ENCODE data around the gene PAX3.

The PAX3 gene

GRCh38 chr2:222269132-222269531 lies 29.7 kb downstream of the PAX3 start:
- no peak for DNase-seq (ENCODE audit: low spot score)

GRCh38 chr2:222268311-222268990 lies 30.3 kb downstream of the PAX3 start:
- DNase-seq (ENCODE audit: low spot score) = no peak

GRCh38 chr2:222264791-222265320 lies 33.9 kb downstream of the PAX3 start:
- DNase-seq (ENCODE audit: low spot score) = no peak

GRCh38 chr2:222261504-222261903 lies 37.3 kb downstream of the PAX3 start:
- no peak for DNase-seq (ENCODE audit: low spot score)

- DNase-seq (ENCODE audit: low spot score) = no peak
Observed at GRCh38 chr2:222257645-222258044, 41.2 kb downstream of the PAX3 start.

- no peak for DNase-seq (ENCODE audit: low spot score)
Observed at GRCh38 chr2:222256250-222256649, 42.5 kb downstream of the PAX3 start.

- DNase-seq (ENCODE audit: low spot score) = no peak
Observed at GRCh38 chr2:222255090-222255489, 43.7 kb downstream of the PAX3 start.

GRCh38 chr2:222250313-222250712 lies 48.5 kb downstream of the PAX3 start:
- no peak for DNase-seq (ENCODE audit: low spot score)

- no peak for DNase-seq (ENCODE audit: low spot score)
Observed at GRCh38 chr2:222249444-222249843, 49.4 kb downstream of the PAX3 start.

GRCh38 chr2:222248818-222249217 lies 50.0 kb downstream of the PAX3 start:
- DNase-seq (ENCODE audit: low spot score) = no peak

- no peak for DNase-seq (ENCODE audit: low spot score)
Observed at GRCh38 chr2:222248256-222248655, 50.5 kb downstream of the PAX3 start.

GRCh38 chr2:222242532-222242931 lies 56.3 kb downstream of the PAX3 start:
- DNase-seq (ENCODE audit: low spot score) = no peak

GRCh38 chr2:222241128-222241870 lies 57.5 kb downstream of the PAX3 start:
- no peak for DNase-seq (ENCODE audit: low spot score)

GRCh38 chr2:222240676-222241049 lies 58.1 kb downstream of the PAX3 start:
- DNase-seq (ENCODE audit: low spot score) = no peak

- DNase-seq (ENCODE audit: low spot score) = no peak
Observed at GRCh38 chr2:222239945-222240675, 58.7 kb downstream of the PAX3 start.

- DNase-seq (ENCODE audit: low spot score) = no peak
Observed at GRCh38 chr2:222239091-222239490, 59.7 kb downstream of the PAX3 start.

GRCh38 chr2:222238072-222238471 lies 60.7 kb downstream of the PAX3 start:
- no peak for DNase-seq (ENCODE audit: low spot score)

- DNase-seq (ENCODE audit: low spot score) = no peak
Observed at GRCh38 chr2:222232839-222233238, 66.0 kb downstream of the PAX3 start.

- DNase-seq (ENCODE audit: low spot score) = no peak
Observed at GRCh38 chr2:222232372-222232771, 66.4 kb downstream of the PAX3 start.

GRCh38 chr2:222228054-222228453 lies 70.7 kb downstream of the PAX3 start:
- no peak for DNase-seq (ENCODE audit: low spot score)

- no peak for DNase-seq (ENCODE audit: low spot score)
Observed at GRCh38 chr2:222218786-222219185, 80.0 kb downstream of the PAX3 start.

- no peak for DNase-seq (ENCODE audit: low spot score)
Observed at GRCh38 chr2:222217712-222218111, 81.1 kb downstream of the PAX3 start.

- no peak for DNase-seq (ENCODE audit: low spot score)
Observed at GRCh38 chr2:222214885-222215284, 83.9 kb downstream of the PAX3 start.
